MCF 10A (cell line): ENCODE data around the gene NET1. TPM values are rescaled to one million over a fixed set of nuclear protein-coding genes. Genes with fewer than 3 reads are reported as not detected.

ENCODE experiments used
- BruUV-seq: library from RNA; stranded (reverse); fragments of 400-500 nt; replicated peaks from 2 replicates; lab custom pipeline; 2021; lab: Mats Ljungman, UMichigan
- CTCF ChIA-PET: fragments of 300-600 bp; sonication (Branson Sonifier 250); formaldehyde crosslinking; extraction: SDS; loops from one replicate; lab custom pipeline; 2021; ENCODE audit warnings: antibody characterized with exemption, inconsistent platforms; lab: Yijun Ruan, JAX
- POLR2A ChIA-PET: fragments of 300-600, 350-650 bp; sonication (Branson Sonifier 250); formaldehyde crosslinking; extraction: SDS; loops from one replicate; lab custom pipeline; 2020; ENCODE audit warnings: antibody characterized with exemption, inconsistent platforms; lab: Yijun Ruan, JAX
- DNase-seq: peaks from one replicate; pipeline ENCODE4 v3.0.0-alpha.2; 2018; ENCODE audit not compliant: unreplicated experiment
- H3K27ac Mint-ChIP-seq: one replicate; pipeline ENCODE4 v1.8.0; 2022; ENCODE audit warnings: mild to moderate bottlenecking, low read depth, mixed read lengths; ENCODE audit not compliant: unreplicated experiment
- H3K27me3 Mint-ChIP-seq: one replicate; pipeline ENCODE4 v1.8.0; 2022; ENCODE audit warnings: mixed read lengths; ENCODE audit not compliant: insufficient read depth, unreplicated experiment
- H3K36me3 Mint-ChIP-seq: one replicate; pipeline ENCODE4 v1.8.0; 2022; ENCODE audit warnings: mild to moderate bottlenecking, moderate library complexity, mixed read lengths; ENCODE audit not compliant: insufficient read depth, unreplicated experiment
- H3K4me1 Mint-ChIP-seq: one replicate; pipeline ENCODE4 v1.8.0; 2022; ENCODE audit warnings: mixed read lengths; ENCODE audit not compliant: insufficient read depth, unreplicated experiment
- H3K4me3 Mint-ChIP-seq: one replicate; pipeline ENCODE4 v1.8.0; 2022; ENCODE audit warnings: mild to moderate bottlenecking, moderate library complexity, mixed read lengths; ENCODE audit not compliant: unreplicated experiment
- H3K9me3 Mint-ChIP-seq: one replicate; pipeline ENCODE4 v1.8.0; 2022; ENCODE audit warnings: mixed read lengths; ENCODE audit not compliant: unreplicated experiment
- CTCF ChIP-seq: fragments of 200-600 bp; IDR thresholded peaks from one replicate; pipeline ENCODE4 v1.8.0; 2022; ENCODE audit warnings: antibody characterized with exemption, mild to moderate bottlenecking; ENCODE audit not compliant: unreplicated experiment
- intact Hi-C: fragments of 100-400 bp; cut with micrococcal nuclease; formaldehyde crosslinking; loops from 2 replicates; pipeline ENCODE4 v1.14.1; 2022
- total RNA-seq: library from RNA; stranded (reverse); gene quantifications from 2 replicates; pipeline ENCODE4 v1.2.3, GENCODE V29; 2022

NET1 gene
- total RNA-seq, 1 experiment from 2014 or later: 40.3 TPM

GRCh38 chr10:5467634-5468255 lies 55.4 kb downstream of the NET1 start:
- no TSS peak for BruUV-seq
- Mint-ChIP-seq H3K4me3 (no peak overlapping the region), H3K9me3 (peaks cover 7% of the 10 kb centered on the region), H3K4me1 (peaks cover 19% of the 10 kb centered on the region), H3K36me3 (peaks cover 13% of the 10 kb centered on the region), H3K27me3 (no peaks in the 10 kb centered on the region), H3K27ac (no peak overlapping the region)
- intact Hi-C loops: loop anchor here (5.0 kb wide), 1 partner anchor 70 kb away; no protein-coding TSS in a partner anchor
- DNase-seq: no peak
- POLR2A ChIA-PET: interaction anchor here (0.6 to 5.2 kb wide), 14 partner anchors 8 to 653 kb away, joined by 3 to 45 read pairs (median 6); no protein-coding TSS in a partner anchor
- TF ChIP-seq CTCF: no peak
- CTCF ChIA-PET: interaction anchor here (1.0 to 2.3 kb wide), 2 partner anchors 16 to 155 kb away, joined by 5 to 11 read pairs; no protein-coding TSS in a partner anchor

GRCh38 chr10:5468262-5469106 lies 56.1 kb downstream of the NET1 start:
- intact Hi-C loops: loop anchor here (5.0 kb wide), 1 partner anchor 69 kb away; no protein-coding TSS in a partner anchor
- DNase-seq: no peak
- ChIA-PET CTCF (interaction anchor here (0.6 to 2.3 kb wide), 3 partner anchors 15 to 155 kb away, joined by 3 to 11 read pairs (median 5); no protein-coding TSS in a partner anchor), POLR2A (interaction anchor here (0.6 to 5.2 kb wide), 11 partner anchors 9 to 212 kb away, joined by 3 to 45 read pairs (median 13); no protein-coding TSS in a partner anchor)
- no peak overlapping the region for H3K27ac Mint-ChIP-seq
- TF ChIP-seq CTCF: no peak
- H3K36me3 Mint-ChIP-seq: peaks cover 7% of the 10 kb centered on the region
- H3K9me3 Mint-ChIP-seq: peaks cover 5% of the 10 kb centered on the region
- no peak overlapping the region for H3K4me3 Mint-ChIP-seq
- H3K4me1 Mint-ChIP-seq: peaks cover 19% of the 10 kb centered on the region
- BruUV-seq: no TSS peak
- H3K27me3 Mint-ChIP-seq: no peaks in the 10 kb centered on the region

- Mint-ChIP-seq H3K4me3 (no peak overlapping the region), H3K27ac (no peak overlapping the region), H3K4me1 (peaks cover 19% of the 10 kb centered on the region), H3K36me3 (peaks cover 6% of the 10 kb centered on the region), H3K27me3 (no peaks in the 10 kb centered on the region), H3K9me3 (no peaks in the 10 kb centered on the region)
- no peak for TF ChIP-seq CTCF
- no TSS peak for BruUV-seq
- CTCF ChIA-PET: no interaction called here
- intact Hi-C loops: loop anchor here (5.0 kb wide), 1 partner anchor 68 kb away; no protein-coding TSS in a partner anchor
- POLR2A ChIA-PET: interaction anchor here (1.0 to 3.3 kb wide), 2 partner anchors 8 to 145 kb away, joined by 3 to 13 read pairs; no protein-coding TSS in a partner anchor
- DNase-seq: no peak
Measured at GRCh38 chr10:5469353-5470061, 57.1 kb downstream of the NET1 start.
